SK-N-SH treated with all-trans-retinoic acid at 6 μM for 48 hours (cell line): ENCODE measurements around the gene CNN2.

ENCODE experiments used
- ARNTL ChIP-seq: fragments of 450-650 bp; formaldehyde crosslinking; IDR thresholded peaks from 2 replicates; pipeline ENCODE4 v1.5.0; 2020; ENCODE audit warnings: low read depth, mild to moderate bottlenecking, moderate library complexity, borderline replicate concordance
- BACH2 ChIP-seq: fragments of 250-450 bp; sonication (Bioruptor Pico); IDR thresholded peaks from 2 replicates; pipeline ENCODE4 v1.9.0; 2021; ENCODE audit warnings: mild to moderate bottlenecking, borderline replicate concordance
- CREB5 ChIP-seq: fragments of 250-450 bp; sonication (Bioruptor Pico); IDR thresholded peaks from 2 replicates; pipeline ENCODE4 v1.5.1; 2020; ENCODE audit warnings: low read depth, mild to moderate bottlenecking, moderate library complexity
- CSRNP3 ChIP-seq: fragments of 250-450 bp; sonication (Bioruptor Pico); IDR thresholded peaks from 2 replicates; pipeline ENCODE4 v1.5.1; 2021; ENCODE audit warnings: mild to moderate bottlenecking, moderate library complexity
- ISL1 ChIP-seq: fragments of 250-450 bp; sonication (Bioruptor Pico); IDR thresholded peaks from 2 replicates; pipeline ENCODE4 v2.1.2; 2022; ENCODE audit warnings: mild to moderate bottlenecking, moderate library complexity
- PATZ1 ChIP-seq: fragments of 250-450 bp; sonication (Bioruptor Pico); IDR thresholded peaks from 2 replicates; pipeline ENCODE4 v1.8.0; 2020; ENCODE audit warnings: mild to moderate bottlenecking, moderate library complexity, borderline replicate concordance
- ZFP3 ChIP-seq: fragments of 250-450 bp; sonication (Bioruptor Pico); IDR thresholded peaks from 2 replicates; pipeline ENCODE4 v1.5.0; 2020; ENCODE audit warnings: mild to moderate bottlenecking, moderate library complexity
- ZFP30 ChIP-seq: fragments of 450-650 bp; formaldehyde crosslinking; IDR thresholded peaks from 2 replicates; pipeline ENCODE4 v1.5.0; 2022; ENCODE audit warnings: mild to moderate bottlenecking, moderate library complexity
- TF ChIP-seq, protein P1 (sequence below): fragments of 250-450 bp; sonication (Bioruptor Pico); IDR thresholded peaks from 2 replicates; pipeline ENCODE4 v1.5.0; 2020; ENCODE audit warnings: mild to moderate bottlenecking, moderate library complexity

DNA sequence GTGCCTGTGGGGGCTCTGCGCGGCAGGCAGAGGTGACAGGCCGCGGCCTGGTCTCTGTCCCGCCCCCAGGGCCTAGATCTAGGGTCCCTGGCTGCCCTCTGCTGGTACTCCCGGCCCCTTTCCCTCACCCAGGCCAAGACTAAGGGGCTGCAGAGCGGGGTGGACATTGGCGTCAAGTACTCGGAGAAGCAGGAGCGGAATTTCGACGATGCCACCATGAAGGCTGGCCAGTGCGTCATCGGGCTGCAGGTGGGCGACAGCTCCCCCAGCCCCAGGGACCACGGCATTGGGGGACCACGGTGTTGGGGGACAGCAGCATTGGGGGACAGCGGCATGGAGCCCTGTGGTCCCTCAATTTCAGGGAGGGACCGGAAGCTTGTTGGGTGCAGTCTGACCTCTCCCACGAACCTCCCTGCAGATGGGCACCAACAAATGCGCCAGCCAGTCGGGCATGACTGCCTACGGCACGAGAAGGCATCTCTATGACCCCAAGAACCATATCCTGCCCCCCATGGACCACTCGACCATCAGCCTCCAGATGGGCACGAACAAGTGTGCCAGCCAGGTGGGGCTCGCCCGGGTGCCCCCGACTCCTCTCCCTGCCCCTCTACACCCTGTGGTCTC lies 9.7 kb downstream of the CNN2 start:
- no peak for TF ChIP-seq ZFP30 (CRISPR knock-in tag)
- no peak for TF ChIP-seq CREB5 (CRISPR knock-in tag)
- no peak for TF ChIP-seq CSRNP3
- TF ChIP-seq, protein P1, sequence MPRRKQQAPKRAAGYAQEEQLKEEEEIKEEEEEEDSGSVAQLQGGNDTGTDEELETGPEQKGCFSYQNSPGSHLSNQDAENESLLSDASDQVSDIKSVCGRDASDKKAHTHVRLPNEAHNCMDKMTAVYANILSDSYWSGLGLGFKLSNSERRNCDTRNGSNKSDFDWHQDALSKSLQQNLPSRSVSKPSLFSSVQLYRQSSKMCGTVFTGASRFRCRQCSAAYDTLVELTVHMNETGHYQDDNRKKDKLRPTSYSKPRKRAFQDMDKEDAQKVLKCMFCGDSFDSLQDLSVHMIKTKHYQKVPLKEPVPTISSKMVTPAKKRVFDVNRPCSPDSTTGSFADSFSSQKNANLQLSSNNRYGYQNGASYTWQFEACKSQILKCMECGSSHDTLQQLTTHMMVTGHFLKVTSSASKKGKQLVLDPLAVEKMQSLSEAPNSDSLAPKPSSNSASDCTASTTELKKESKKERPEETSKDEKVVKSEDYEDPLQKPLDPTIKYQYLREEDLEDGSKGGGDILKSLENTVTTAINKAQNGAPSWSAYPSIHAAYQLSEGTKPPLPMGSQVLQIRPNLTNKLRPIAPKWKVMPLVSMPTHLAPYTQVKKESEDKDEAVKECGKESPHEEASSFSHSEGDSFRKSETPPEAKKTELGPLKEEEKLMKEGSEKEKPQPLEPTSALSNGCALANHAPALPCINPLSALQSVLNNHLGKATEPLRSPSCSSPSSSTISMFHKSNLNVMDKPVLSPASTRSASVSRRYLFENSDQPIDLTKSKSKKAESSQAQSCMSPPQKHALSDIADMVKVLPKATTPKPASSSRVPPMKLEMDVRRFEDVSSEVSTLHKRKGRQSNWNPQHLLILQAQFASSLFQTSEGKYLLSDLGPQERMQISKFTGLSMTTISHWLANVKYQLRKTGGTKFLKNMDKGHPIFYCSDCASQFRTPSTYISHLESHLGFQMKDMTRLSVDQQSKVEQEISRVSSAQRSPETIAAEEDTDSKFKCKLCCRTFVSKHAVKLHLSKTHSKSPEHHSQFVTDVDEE (CRISPR knock-in tag): no peak
- TF ChIP-seq PATZ1 (CRISPR knock-in tag): no peak
- TF ChIP-seq ZFP3 (CRISPR knock-in tag): no peak
- no peak for TF ChIP-seq ISL1 (CRISPR knock-in tag)
- no peak for TF ChIP-seq ARNTL (CRISPR knock-in tag)
- no peak for TF ChIP-seq BACH2
